Activated naive CD8-positive, alpha-beta T cell (primary cell): ENCODE results near the gene FAM3B.

Source experiments
- H3K27ac Mint-ChIP-seq: one replicate; pipeline ENCODE4 v1.8.0; 2021; ENCODE audit warnings: mixed read lengths
- H3K27me3 Mint-ChIP-seq: one replicate; pipeline ENCODE4 v1.8.0; 2021; ENCODE audit warnings: mixed read lengths
- H3K36me3 Mint-ChIP-seq: one replicate; pipeline ENCODE4 v1.8.0; 2021; ENCODE audit warnings: mixed read lengths
- H3K4me1 Mint-ChIP-seq: one replicate; pipeline ENCODE4 v1.8.0; 2021; ENCODE audit warnings: low read depth, mixed read lengths
- H3K4me3 Mint-ChIP-seq: one replicate; pipeline ENCODE4 v1.8.0; 2021; ENCODE audit warnings: mild to moderate bottlenecking, mixed read lengths
- H3K9me3 Mint-ChIP-seq: one replicate; pipeline ENCODE4 v1.8.0; 2021; ENCODE audit warnings: low read depth, mixed read lengths

The FAM3B gene

DNA sequence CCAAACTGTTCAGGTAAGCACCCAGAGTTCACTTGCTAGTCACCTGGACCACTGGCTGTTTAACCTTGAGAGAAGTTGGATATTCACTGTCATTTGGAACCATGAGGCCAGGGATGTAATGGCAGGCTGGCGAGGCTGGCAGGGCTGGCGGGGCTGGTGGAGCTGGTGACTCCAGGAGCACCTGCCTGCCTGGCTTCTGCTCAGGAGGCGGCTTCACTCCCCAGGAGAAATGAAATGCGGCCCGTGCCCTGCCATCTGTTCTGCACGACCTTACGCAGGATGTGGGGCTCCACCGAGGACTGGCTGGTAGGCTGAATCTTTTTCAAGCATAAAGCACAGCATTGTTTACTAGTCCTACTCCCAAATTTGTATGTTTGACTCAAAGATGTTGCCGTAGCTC lies 86.7 kb downstream of the FAM3B start:
- H3K27ac Mint-ChIP-seq, result no peak overlapping the region
- H3K9me3 Mint-ChIP-seq, result no peaks in the 10 kb centered on the region
- no peaks in the 10 kb centered on the region for H3K27me3 Mint-ChIP-seq
- no peaks in the 10 kb centered on the region for H3K4me1 Mint-ChIP-seq
- H3K4me3 Mint-ChIP-seq, result no peak overlapping the region
- H3K36me3 Mint-ChIP-seq, result peaks cover 15% of the 10 kb centered on the region

DNA sequence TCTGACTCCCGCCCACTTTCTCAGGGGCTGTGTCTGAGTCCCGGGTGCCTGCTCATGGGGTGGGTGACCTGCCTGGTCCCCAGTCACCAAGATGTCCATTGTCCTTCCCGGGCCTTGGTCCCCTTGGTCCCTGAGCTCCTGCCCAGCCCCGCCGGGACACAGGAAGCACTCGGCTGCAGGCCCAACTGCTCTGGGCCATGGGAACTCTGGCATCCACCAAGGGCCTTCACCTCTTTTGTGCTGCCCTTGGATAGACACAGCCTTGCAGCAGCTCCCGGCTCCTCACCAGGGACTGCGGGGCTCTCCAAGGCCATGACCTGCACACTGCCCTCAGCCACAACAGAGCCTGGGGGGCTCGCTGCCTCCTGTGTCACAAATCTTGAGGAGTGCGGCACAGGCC lies 87.4 kb downstream of the FAM3B start:
- no peak overlapping the region for H3K27ac Mint-ChIP-seq
- no peaks in the 10 kb centered on the region for H3K27me3 Mint-ChIP-seq

DNA sequence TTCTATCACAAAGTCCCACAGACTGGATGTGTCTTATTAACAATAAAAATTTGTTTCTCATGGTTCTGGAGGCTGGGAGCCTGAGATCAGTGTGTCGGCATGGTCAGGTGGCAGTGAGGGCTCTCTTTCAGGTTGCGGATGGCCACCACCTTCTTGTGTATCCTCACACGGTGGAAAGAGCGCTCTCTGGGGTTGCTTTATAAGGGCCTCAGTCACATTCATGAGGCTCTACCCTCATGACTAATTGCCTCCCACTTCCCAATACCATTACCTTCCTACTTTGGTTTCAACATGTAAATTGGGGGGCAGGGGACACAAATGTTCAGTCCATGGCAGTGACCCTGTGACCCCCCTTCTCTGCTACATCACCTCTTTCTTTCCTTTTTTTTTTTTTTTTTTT lies 88.7 kb downstream of the FAM3B start:
- Mint-ChIP-seq H3K4me1 (no peaks in the 10 kb centered on the region), H3K27ac (no peak overlapping the region), H3K4me3 (no peak overlapping the region), H3K27me3 (no peaks in the 10 kb centered on the region), H3K9me3 (no peaks in the 10 kb centered on the region), H3K36me3 (peaks cover 30% of the 10 kb centered on the region)

More for the DNA sequence above, 87.4 kb downstream of the FAM3B start:
- H3K4me1 Mint-ChIP-seq, result no peaks in the 10 kb centered on the region
- H3K9me3 Mint-ChIP-seq, result no peaks in the 10 kb centered on the region
- no peak overlapping the region for H3K4me3 Mint-ChIP-seq
- peaks cover 21% of the 10 kb centered on the region for H3K36me3 Mint-ChIP-seq

DNA sequence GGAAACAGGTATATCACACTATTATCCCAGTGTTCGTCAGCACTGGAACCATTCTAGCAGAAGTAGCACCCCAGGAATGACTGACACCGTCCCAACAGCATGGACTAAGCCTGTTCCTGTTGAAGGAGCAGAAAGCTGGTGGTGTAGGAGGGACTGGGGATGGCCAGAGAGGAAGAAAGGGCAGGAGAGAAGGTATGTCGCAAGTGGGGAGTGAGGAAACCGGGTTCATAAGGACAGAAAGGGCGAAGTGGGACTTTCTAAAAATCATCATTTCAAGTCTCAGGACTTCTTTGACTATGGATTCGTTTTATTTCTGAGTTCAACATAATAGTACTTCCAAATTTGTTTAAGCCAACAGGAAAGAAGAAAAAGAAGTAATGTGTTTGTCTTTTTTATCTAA lies 89.7 kb downstream of the FAM3B start:
- no peaks in the 10 kb centered on the region for H3K27me3 Mint-ChIP-seq

More for the DNA sequence above, 89.7 kb downstream of the FAM3B start:
- Mint-ChIP-seq H3K4me3 (no peak overlapping the region), H3K9me3 (no peaks in the 10 kb centered on the region), H3K27ac (peak overlapping the region; percentile 64), H3K36me3 (peaks cover 36% of the 10 kb centered on the region), H3K4me1 (no peaks in the 10 kb centered on the region)
